HG03457 (cell line): ENCODE results near the gene LPIN2.
"Not testable (repeated sequence)": the region's sequence is repeated elsewhere in the genome, so short reads cannot be mapped to it uniquely, and the experiment has no call there.

Experiments
- ATAC-seq: cut with Tn5 transposase; IDR thresholded peaks from one replicate; pipeline ENCODE4 v1.9.1; 2021; ENCODE audit warnings: moderate number of reproducible peaks; ENCODE audit not compliant: unreplicated experiment

The LPIN2 gene

DNA sequence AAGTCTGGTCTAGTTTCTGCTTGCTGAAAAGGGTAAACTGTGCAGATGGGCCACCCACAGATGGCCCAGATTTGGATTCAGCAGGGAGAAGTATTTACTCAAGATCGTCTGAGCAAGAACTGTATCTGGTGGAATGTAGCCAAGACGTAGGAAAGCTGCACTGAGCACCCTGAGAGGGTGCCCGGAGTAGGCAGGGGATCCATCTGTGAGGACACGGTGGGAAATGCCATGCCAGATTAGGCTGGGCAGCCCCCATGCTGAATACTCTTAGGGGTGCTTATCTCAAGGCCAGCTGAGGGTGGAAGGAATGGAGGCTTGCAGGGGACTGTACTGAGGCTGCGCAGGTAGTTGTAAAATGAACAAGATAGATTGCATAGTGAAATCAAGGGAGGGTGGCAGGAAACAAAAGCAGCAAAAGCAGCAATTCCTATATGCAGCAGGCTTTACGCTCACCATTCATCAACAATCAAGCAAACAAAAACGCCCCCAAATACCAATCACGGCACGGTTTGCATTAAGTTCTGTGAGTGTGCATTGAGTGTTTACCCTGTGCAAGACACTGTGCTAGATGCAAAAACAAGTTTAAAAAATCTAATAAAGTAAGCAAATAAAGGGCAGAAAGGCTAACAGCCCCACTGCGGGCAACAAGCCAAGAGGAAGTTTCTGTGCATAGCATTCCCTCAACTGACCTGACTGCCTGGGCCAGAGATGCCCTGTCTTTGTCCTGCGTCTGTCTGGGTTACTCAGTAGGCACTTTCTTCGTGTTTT, 32.2 kb upstream of the LPIN2 start:
- no peak for ATAC-seq

GRCh38 chr18:3042379-3042778, 29.4 kb upstream of the LPIN2 start:
- no peak for ATAC-seq

DNA sequence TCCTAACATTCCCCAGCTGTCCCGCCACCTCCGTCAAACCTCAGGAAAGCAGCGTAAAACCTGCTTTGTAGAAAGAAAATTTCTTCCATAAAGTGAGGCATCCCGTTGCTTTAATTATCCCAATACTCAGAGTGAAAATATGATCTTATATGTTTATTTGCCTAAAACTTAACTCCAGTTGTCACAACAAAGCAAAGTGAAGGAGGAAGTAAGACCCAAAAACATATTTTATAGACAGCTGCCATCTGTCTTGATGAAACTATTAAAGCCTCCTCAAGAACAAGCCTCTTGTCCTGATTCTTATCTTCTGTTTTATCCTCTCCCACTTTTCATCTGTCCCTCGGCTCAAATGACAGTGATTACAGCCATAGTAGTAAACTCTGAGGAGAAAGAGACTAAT, 28.9 kb upstream of the LPIN2 start:
- no peak for ATAC-seq

DNA sequence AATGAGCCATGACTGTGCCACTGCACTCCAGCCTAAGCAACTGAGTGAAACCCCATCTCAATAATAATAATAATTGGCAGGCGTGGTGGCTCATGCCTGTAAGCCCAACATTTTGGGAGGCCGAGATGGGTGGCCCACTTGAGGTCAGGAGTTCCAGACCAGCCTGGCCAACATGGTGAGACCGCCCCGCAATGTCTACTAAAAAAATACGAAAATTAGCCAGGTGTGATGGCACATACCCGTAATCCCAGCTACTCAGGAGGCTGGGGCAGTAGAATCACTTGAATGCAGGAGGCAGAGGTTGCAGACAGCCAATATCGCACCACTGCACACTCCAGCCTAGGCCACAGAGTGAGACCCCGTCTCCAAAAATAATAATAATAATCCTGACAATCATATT, 27.9 kb upstream of the LPIN2 start:
- no peak for ATAC-seq

GRCh38 chr18:3040173-3040572, 27.2 kb upstream of the LPIN2 start:
- ATAC-seq = no peak

DNA sequence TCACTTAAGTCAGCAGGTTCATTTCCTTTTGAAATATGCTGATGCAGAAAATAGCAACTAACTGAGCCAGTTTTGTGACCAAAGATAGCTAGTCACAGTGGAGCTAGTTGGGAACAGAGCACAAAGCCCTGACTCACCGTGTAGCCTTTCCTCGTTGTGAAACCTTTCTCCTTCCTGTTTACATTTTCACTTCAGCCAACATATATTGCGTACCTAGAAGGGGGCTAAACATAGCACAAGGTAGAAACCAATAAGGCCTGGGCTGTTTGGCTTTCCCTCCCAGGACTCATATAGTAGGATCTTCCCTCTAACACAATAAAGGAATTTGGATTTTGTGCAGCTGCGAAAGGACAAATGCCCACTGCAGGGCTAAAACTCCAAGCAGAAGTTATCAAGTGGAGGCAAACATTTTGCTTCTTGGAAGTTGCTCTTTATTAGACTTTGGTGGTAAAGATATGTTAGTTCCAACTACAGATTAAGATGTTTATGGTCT, 24.5 kb upstream of the LPIN2 start:
- ATAC-seq = peak; percentile 93

- no peak for ATAC-seq
Observed at GRCh38 chr18:3036108-3036507, 23.2 kb upstream of the LPIN2 start.

GRCh38 chr18:3035635-3036034, 22.7 kb upstream of the LPIN2 start:
- no peak for ATAC-seq

DNA sequence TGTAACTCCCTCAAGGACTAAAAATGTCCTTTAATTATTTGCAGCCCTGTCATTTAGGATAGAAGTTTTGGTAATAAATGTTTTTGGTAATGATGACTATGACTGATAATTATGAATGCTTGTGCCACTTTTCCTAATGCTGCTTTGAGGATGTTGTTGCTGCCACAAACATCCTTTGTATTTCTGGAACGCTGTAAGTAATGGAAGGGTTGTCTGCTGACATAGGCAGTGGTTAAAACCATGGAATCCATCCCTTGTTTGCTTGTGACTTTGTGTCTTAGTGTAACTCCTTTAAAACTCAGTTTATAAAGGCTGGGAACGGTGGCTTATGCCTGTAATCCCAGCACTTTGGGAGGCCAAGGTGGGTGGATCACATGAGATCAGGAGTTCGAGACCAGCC, 19.8 kb upstream of the LPIN2 start:
- no peak for ATAC-seq

DNA sequence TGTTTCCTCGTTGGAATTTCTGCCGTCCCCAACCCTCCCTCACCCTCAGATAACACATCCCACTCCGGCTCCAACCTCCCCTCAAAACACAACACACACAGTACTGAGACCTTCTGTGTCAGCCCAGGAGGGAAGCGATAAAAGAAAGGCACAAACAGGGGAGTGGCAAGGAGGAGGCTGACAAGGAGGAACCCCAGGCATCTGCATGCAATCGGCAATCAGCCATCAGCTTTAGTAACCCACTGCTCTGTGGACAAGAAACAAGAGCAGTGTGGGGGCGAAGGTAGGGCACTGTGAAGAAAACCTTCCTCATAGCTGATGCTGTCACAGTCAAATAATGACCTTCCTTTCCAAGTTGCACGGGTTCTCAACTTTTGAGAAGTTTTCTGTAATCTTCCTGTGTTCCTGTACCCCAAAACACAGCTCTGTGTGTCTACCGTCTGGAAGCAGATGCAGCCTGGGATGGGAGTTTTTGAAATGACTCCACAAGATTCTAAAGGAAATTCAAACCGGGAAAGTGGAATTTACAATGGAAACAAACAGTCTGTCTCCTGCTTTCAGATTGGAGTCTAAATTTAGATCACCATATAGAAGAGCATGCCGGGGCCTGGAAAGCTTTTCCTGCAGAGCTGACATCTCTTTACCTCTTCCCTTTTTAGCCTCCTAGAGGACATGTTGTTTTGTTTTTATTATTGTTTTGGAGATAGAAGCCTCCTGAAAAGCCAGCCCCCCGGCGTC, 16.4 kb upstream of the LPIN2 start:
- ATAC-seq = no peak

DNA sequence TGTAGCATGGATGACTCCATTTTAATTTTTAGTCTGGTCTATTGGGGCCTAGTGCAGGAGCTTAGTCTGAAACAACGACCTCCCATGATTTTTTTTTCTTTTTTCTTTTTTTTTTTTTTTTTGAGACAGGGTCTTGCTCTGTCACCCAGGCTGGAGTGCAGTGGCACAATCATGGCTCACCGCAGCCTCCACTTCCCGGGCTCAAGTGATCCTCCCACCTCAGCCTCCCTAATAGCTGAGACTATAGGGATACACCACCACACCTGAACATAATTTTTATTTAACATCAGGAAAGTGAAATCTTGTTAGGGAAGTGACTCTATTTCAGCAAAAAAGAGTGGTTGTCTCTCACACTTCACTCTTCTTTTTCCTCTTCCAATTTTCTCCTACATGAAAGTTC, 15.2 kb upstream of the LPIN2 start:
- not testable (repeated sequence) for ATAC-seq

DNA sequence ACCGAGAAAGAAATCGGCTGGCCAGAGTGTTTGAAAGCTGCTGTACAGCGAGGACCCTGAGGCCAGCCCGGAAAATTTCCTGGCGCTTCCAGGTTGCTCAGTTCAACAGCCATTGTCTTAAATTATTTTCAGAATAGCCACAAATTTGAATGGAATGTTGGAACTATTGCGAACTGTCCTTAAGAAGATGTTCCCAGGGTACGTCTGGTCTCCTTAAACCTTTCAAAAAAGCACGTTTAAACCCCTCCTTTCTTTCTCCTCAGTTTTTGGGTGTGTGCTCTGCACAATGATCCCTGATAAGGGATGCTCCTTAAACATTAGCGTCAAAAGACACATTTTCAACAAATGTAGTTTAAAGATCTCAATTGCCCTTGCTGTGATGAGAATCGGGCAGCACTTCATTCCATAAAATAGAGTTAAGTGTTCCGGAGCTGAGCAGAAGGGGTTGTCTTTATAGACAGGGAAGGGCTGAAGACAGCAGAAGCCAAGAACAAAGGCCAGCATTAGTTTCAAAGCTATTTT, 14.5 kb upstream of the LPIN2 start:
- ATAC-seq = no peak

DNA sequence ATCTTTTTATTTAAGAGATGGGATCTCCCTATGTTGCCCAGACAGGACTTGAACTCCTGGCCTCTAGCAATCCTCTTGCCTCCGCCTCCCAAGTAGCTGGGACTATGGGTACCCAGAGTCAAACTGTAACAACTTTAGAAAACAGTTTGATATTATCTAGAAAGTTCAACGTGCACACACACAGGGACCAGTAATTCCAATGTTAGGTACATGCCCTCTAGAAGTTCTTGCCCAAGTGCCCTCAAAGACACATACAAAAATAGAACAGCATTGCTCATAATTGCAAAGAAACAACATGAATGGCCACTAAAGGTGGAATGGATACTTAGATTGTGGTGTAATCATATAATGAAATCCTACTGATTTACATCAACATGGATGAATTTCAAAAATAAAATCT, 12.6 kb upstream of the LPIN2 start:
- ATAC-seq = no peak

GRCh38 chr18:3023603-3024002, 10.7 kb upstream of the LPIN2 start:
- not testable (repeated sequence) for ATAC-seq

- ATAC-seq = no peak
Observed at GRCh38 chr18:3016585-3017297, 3.8 kb upstream of the LPIN2 start.

DNA sequence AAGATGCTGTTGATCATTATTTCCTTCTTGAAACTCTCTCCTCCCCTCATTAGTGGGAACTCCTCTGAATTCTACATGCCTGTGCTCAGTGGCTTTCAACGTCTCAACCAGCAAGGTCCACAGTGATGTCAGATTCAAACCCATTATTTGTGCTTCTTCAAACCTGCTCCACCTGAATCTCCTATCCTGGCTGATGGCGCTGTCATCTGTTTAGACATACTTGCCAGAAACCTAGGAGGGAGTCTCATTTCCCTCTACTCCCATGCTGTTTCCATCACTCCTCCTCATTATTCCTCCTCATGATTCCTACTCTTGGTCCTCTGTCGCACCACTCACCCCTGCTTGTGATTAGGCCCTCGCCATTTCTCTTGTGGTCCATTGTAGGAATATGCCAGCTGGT, 2.9 kb upstream of the LPIN2 start:
- no peak for ATAC-seq

DNA sequence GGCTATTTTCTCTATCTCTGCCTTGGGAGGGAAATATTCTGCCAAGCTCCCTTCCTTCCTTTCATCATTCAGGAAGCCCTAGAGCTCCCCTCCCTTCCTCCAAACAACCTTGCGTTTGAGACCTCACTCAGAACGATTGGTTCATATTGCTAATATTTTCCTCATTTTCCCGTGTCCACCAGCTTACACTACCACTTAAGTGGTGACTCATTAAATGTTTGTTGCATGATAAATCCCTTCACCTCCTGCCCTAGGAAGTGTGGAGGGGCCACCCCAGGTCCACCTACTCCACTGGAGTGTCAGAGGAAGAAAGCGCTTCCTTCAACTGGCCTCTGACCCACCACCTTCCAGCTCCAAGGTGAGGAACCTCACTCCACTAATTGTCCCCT, 2.3 kb upstream of the LPIN2 start:
- ATAC-seq = no peak

- no peak for ATAC-seq
Observed at GRCh38 chr18:3014503-3015203, 1.7 kb upstream of the LPIN2 start.

DNA sequence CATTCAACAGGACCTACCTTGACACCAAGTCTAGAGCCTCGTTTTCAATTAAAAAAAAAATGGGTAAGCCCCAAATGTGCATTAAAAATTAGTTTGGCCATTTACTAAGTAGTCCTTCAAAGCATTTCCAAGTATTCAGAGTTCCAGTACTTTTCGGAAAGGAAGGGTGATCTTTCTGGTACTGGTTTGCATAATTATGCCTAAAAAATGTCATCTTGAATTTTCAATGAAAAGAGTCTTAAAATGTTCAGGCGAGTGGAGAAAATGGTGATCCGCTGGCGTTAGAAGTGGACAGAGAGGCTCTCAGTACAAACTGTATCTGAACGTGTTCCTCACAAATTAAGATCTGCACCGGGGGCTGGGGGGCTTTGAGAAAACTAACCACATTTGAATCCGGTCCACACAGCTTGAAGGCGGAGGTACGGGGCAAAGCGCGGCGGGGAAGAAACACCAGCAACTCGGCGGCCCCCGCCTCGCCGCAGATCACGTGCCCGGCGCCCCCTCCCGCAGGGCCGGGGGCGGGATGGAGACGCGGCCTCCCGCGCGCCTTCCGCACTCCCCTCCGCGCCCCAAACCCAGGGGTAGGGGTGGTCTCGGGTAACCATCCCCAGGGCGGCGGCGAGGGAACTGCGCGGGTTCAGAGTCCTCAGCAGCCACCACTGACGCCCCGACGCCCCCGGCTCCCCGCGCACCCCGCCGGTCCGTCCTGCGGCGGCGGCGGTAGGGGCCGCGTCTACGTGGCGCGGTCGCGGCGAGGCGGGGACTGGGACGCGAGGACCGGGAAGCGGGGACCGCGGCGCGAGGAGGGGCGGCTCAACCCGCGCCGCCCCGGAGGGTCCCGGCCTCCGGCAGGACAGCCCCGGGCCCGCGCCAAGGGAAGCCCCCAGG, 564 bp downstream of the LPIN2 start:
- no peak for ATAC-seq

- no peak for ATAC-seq
Observed at GRCh38 chr18:3010086-3010485, 2.9 kb downstream of the LPIN2 start.
